CD8-positive, alpha-beta memory T cell (primary cell): ENCODE data around the gene SH2B3. TPM values are rescaled to one million over a fixed set of nuclear protein-coding genes. Genes with fewer than 3 reads are reported as not detected.

Experiments used
- CTCF ChIA-PET: fragments of 350-600 bp; sonication (Branson Sonifier 250); formaldehyde crosslinking; loops from one replicate; lab custom pipeline; 2021; ENCODE audit warnings: antibody characterized with exemption; lab: Charles Lee
- POLR2A ChIA-PET: fragments of 350-600 bp; sonication (Branson Sonifier 250); formaldehyde crosslinking; loops from one replicate; lab custom pipeline; 2021; ENCODE audit warnings: antibody characterized with exemption; lab: Charles Lee
- DNase-seq, 5 donors: peaks; one replicate each; pipeline versions ENCODE4 v3.0.0 to v3.0.0-alpha.2; 2020 to 2022; ENCODE audit warnings: mixed read lengths in 1 of 5
- H3K27ac ChIP-seq: one replicate; pipeline ENCODE4 v1.7.0; 2013; ENCODE audit warnings: low read depth, mild to moderate bottlenecking, low read length, moderate library complexity
- H3K27me3 ChIP-seq: 2 replicates; pipeline ENCODE4 v1.7.0; 2013; ENCODE audit warnings: low read length, mild to moderate bottlenecking; ENCODE audit not compliant: insufficient read depth, poor library complexity, severe bottlenecking
- H3K36me3 ChIP-seq: 2 replicates; pipeline ENCODE4 v1.7.0; 2013; ENCODE audit warnings: mild to moderate bottlenecking, low read length, moderate library complexity; ENCODE audit not compliant: insufficient read depth
- H3K4me1 ChIP-seq: 2 replicates; pipeline ENCODE4 v1.7.0; 2013; ENCODE audit warnings: mild to moderate bottlenecking, low read length, moderate library complexity; ENCODE audit not compliant: insufficient read depth
- H3K4me3 ChIP-seq: 2 replicates; pipeline ENCODE4 v1.7.0; 2013; ENCODE audit warnings: mild to moderate bottlenecking, low read length
- H3K9me3 ChIP-seq: 2 replicates; pipeline ENCODE4 v1.7.0; 2013; ENCODE audit warnings: mild to moderate bottlenecking, low read length
- H3K27ac Mint-ChIP-seq, 8 donors: one replicate each; pipeline ENCODE4 v1.8.0; 2020 to 2021; ENCODE audit warnings: mixed read lengths in 8 of 8, mild to moderate bottlenecking in 6 of 8, inconsistent platforms in 3 of 8, moderate library complexity in 3 of 8
- H3K27me3 Mint-ChIP-seq, 2 donors: one replicate each; pipeline ENCODE4 v1.8.0; 2020 to 2021; ENCODE audit warnings: mixed read lengths in 2 of 2, mild to moderate bottlenecking in 1 of 2, moderate library complexity in 1 of 2
- H3K36me3 Mint-ChIP-seq, 3 donors: one replicate each; pipeline ENCODE4 v1.8.0; 2020 to 2021; ENCODE audit warnings: mixed read lengths in 3 of 3, inconsistent platforms in 1 of 3, mild to moderate bottlenecking in 1 of 3
- H3K4me1 Mint-ChIP-seq, 3 donors: one replicate each; pipeline ENCODE4 v1.8.0; 2020 to 2021; ENCODE audit warnings: mixed read lengths in 3 of 3, inconsistent platforms in 1 of 3, mild to moderate bottlenecking in 1 of 3
- H3K4me3 Mint-ChIP-seq, 7 donors: one replicate each; pipeline ENCODE4 v1.8.0; 2020 to 2021; ENCODE audit warnings: mixed read lengths in 7 of 7, mild to moderate bottlenecking in 6 of 7, moderate library complexity in 4 of 7, inconsistent platforms in 2 of 7
- H3K9me3 Mint-ChIP-seq, 5 donors: one replicate each; pipeline ENCODE4 v1.8.0; 2020 to 2022; ENCODE audit warnings: mixed read lengths in 5 of 5, mild to moderate bottlenecking in 3 of 5, moderate library complexity in 2 of 5, inconsistent platforms in 1 of 5
- polyA plus RNA-seq: library from polyadenylated mRNA; unstranded; fragments of 300-500 nt; fragmentation: Illumina TruSeq; gene quantifications from one replicate; pipeline ENCODE4 v1.2.3, GENCODE V29; 2021
- total RNA-seq, 2 experiments: library from RNA; stranded (reverse); gene quantifications; one replicate each; pipeline ENCODE4 v1.2.3, GENCODE V29; 2021

SH2B3 gene
- total RNA-seq (10 to 100 TPM; 46.8 to 48.9 TPM), polyA plus RNA-seq (11.1 TPM)

- Histone ChIP-seq H3K27ac (peak within 1 kb of the TSS; percentile 92), H3K4me1 (peaks cover 68% of the 10 kb centered on the region), H3K27me3 (no peaks in the 10 kb centered on the region), H3K36me3 (no peaks in the 10 kb centered on the region), H3K4me3 (peak within 1 kb of the TSS; percentile 81), H3K9me3 (no peaks in the 10 kb centered on the region)
- ChIA-PET POLR2A (interaction anchor here (1.0 to 2.5 kb wide), 3 partner anchors 24 to 38 kb away, joined by 3 to 15 read pairs (median 12); no protein-coding TSS in a partner anchor), CTCF (interaction anchor here (27.8 kb wide), 1 partner anchor 43 kb away, joined by 1032 read pairs; no protein-coding TSS in a partner anchor)
- no peaks in the 10 kb centered on the region for H3K9me3 Mint-ChIP-seq
- peak within 1 kb of the TSS; percentile 85 to 97 (median 94) for H3K27ac Mint-ChIP-seq
- DNase-seq: peak in 4 of 5 donors; percentile 76 to 91 (median 88)
- peak within 1 kb of the TSS; percentile 88 to 96 (median 91) for H3K4me3 Mint-ChIP-seq
- H3K27me3 Mint-ChIP-seq: no peaks in the 10 kb centered on the region
- H3K4me1 Mint-ChIP-seq: peaks cover 52 to 74% (median 57%) of the 10 kb centered on the region in 3 donors
- peaks cover 0 to 5% (median 0%) of the 10 kb centered on the region in 3 donors for H3K36me3 Mint-ChIP-seq
Measured at GRCh38 chr12:111405859-111406473, at the start of gene SH2B3. SH2B3 (plus strand) TSS chr12:111405923; CDS start chr12:111418146, 12,223 bp downstream.

DNA sequence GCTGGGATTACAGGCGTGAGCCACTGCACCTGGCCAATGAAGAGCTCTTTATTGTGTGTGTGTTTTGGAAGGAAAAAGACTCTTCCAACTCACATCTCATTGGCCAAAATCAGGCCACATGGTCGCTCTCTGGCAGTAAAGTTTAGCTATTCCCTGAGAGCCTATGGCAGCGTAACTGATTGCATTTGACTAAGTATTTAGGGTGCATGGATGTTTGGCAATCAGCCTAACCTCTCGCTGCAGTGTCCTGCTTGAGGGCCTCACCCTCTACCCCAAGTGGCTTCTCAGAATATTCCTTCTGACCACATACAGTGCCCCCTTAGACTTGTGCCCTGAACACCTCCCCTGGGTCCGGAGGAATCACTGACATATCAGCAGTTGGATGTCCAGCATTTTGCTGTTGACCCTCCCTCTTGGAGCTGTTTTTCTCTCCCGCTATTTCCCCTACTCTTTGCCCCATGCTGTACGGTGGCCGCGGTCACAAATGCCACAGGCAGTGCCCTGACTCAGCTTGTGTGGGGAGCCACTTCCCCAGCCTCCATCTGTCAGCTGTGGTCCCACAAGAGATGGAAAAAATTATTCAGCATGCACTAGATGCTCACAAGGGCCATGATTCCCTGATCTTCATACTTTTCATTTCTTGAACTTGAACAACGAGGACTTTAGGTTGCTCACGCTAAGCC is 46.4 kb upstream of the SH2B3 start:
- no peaks in the 10 kb centered on the region for H3K36me3 ChIP-seq

DNA sequence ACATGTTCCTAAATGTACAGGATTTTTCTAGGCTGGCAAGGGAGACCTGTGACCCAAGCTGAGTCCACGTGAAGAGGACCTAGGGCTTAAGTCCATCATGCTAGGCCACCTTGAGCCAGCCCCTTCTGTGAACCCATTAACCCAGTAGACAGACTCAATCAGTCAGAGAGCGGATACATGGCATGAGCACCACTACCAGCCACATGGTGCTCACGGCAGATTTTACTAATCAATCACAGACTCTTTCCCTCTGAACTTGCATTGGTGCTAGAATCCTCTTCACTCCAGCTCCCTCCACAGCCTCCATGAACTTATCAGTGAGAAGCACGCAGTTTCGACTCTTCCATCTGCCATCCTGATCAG is 45.8 kb upstream of the SH2B3 start:
- no peak overlapping the region for H3K4me3 Mint-ChIP-seq
- peak overlapping the region in 2 of 8 donors; percentile 19 to 37 for H3K27ac Mint-ChIP-seq

More for the DNA sequence above, 46.4 kb upstream of the SH2B3 start:
- H3K9me3 Mint-ChIP-seq: no peaks in the 10 kb centered on the region
- POLR2A ChIA-PET: no interaction called here
- H3K27ac ChIP-seq: no peak overlapping the region
- no peaks in the 10 kb centered on the region for H3K9me3 ChIP-seq
- H3K27me3 ChIP-seq: no peaks in the 10 kb centered on the region
- peaks cover 6 to 11% of the 10 kb centered on the region in 2 donors for H3K27me3 Mint-ChIP-seq
- H3K4me3 Mint-ChIP-seq: no peak overlapping the region
- no peaks in the 10 kb centered on the region for H3K4me1 ChIP-seq
- peaks cover 9 to 14% (median 9%) of the 10 kb centered on the region in 3 donors for H3K4me1 Mint-ChIP-seq
- H3K4me3 ChIP-seq: no peak overlapping the region
- peaks cover 0 to 9% (median 0%) of the 10 kb centered on the region in 3 donors for H3K36me3 Mint-ChIP-seq
- CTCF ChIA-PET: no interaction called here
- DNase-seq: no peak
- H3K27ac Mint-ChIP-seq: peak overlapping the region in 1 of 8 donors; percentile 17

DNA sequence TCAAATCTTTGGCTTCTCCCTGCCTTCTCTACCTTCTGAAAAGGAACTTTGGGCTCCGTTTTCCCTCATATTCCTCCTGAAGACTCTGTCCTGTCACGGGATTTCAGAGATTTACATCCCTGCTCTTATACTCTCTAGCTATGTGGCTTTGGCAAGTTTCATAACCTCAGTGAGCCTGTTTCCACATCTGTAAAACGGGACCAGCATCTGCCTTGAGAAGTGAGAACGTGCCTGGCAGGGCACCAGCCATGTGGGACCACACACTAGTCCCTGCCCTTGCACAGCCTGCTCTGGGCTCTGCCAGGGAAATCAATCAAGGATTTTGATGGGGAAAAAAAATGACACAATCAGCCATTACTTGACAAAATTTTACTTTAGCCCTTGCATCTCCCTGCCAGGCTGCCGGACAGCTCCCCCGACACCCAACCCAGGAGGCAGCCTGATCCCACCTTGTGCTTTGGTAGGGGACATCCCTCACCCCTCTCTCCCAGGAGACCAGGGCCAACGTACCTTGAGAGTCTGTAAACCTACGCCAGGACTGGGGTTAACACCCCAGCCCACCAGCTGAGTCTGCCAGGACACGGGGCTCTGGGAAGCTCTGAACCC is 45.3 kb upstream of the SH2B3 start:
- POLR2A ChIA-PET: no interaction called here
- Histone ChIP-seq H3K27ac (no peak overlapping the region), H3K4me1 (no peaks in the 10 kb centered on the region), H3K9me3 (no peaks in the 10 kb centered on the region), H3K4me3 (no peak overlapping the region), H3K36me3 (no peaks in the 10 kb centered on the region), H3K27me3 (no peaks in the 10 kb centered on the region)
- CTCF ChIA-PET: no interaction called here
- Mint-ChIP-seq H3K9me3 (no peaks in the 10 kb centered on the region), H3K27ac (peak overlapping the region in 1 of 8 donors; percentile 37), H3K36me3 (peaks cover 0 to 9% (median 0%) of the 10 kb centered on the region in 3 donors), H3K27me3 (peaks cover 6 to 11% of the 10 kb centered on the region in 2 donors), H3K4me3 (no peak overlapping the region), H3K4me1 (peaks cover 9 to 16% (median 9%) of the 10 kb centered on the region in 3 donors)
- DNase-seq: no peak

More for the DNA sequence above, 45.8 kb upstream of the SH2B3 start:
- peaks cover 0 to 9% (median 0%) of the 10 kb centered on the region in 3 donors for H3K36me3 Mint-ChIP-seq
- Histone ChIP-seq H3K27ac (no peak overlapping the region), H3K9me3 (no peaks in the 10 kb centered on the region), H3K27me3 (no peaks in the 10 kb centered on the region), H3K4me1 (no peaks in the 10 kb centered on the region), H3K36me3 (no peaks in the 10 kb centered on the region), H3K4me3 (no peak overlapping the region)
- H3K4me1 Mint-ChIP-seq: peaks cover 9 to 14% (median 9%) of the 10 kb centered on the region in 3 donors
- DNase-seq: no peak
- POLR2A ChIA-PET: no interaction called here
- CTCF ChIA-PET: no interaction called here
- H3K27me3 Mint-ChIP-seq: peaks cover 6 to 11% of the 10 kb centered on the region in 2 donors
- no peaks in the 10 kb centered on the region for H3K9me3 Mint-ChIP-seq

DNA sequence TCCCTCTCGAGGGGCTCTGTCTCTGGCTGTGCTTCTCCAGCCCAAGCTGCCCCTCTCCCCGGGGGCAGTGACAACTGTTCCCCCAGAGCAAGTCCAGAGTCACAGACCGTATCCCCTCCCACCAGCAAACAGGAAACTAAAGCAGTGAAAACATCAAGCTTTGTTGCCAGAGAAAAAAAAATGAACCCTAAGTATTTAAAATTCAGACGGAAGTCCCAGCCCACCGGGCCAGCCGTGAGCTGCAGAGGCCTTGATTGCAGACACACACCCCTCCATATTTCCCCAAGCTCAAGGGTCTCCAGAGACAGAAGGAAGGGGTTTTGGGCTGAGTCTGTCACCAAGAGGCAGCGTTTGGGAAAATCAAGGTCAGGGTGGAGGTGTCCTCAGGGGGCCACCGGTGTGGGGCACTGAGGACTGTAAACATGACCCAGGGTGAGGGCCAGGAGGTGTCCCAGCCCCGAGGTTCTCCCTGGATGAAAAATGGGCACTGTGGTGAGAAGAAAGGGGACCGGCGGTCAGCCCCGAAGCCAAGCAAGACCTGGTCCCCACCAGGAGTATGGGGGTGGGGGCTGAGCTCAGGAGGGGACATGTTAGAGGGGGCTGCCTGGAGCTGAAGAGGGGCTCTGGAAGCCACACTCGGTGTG is 44.5 kb upstream of the SH2B3 start:
- no peak overlapping the region for H3K27ac ChIP-seq
- H3K4me1 Mint-ChIP-seq: peaks cover 9 to 19% (median 10%) of the 10 kb centered on the region in 3 donors
- H3K36me3 ChIP-seq: no peaks in the 10 kb centered on the region
- no peak overlapping the region for H3K4me3 ChIP-seq
- H3K27me3 ChIP-seq: no peaks in the 10 kb centered on the region
- peak overlapping the region in 1 of 7 donors; percentile 56 for H3K4me3 Mint-ChIP-seq
- no peaks in the 10 kb centered on the region for H3K9me3 Mint-ChIP-seq
- no peaks in the 10 kb centered on the region for H3K9me3 ChIP-seq
- CTCF ChIA-PET: no interaction called here
- POLR2A ChIA-PET: no interaction called here
- H3K27ac Mint-ChIP-seq: no peak overlapping the region
- H3K27me3 Mint-ChIP-seq: peaks cover 6 to 11% of the 10 kb centered on the region in 2 donors
- no peaks in the 10 kb centered on the region for H3K4me1 ChIP-seq
- H3K36me3 Mint-ChIP-seq: peaks cover 0 to 9% (median 0%) of the 10 kb centered on the region in 3 donors
- DNase-seq: no peak

DNA sequence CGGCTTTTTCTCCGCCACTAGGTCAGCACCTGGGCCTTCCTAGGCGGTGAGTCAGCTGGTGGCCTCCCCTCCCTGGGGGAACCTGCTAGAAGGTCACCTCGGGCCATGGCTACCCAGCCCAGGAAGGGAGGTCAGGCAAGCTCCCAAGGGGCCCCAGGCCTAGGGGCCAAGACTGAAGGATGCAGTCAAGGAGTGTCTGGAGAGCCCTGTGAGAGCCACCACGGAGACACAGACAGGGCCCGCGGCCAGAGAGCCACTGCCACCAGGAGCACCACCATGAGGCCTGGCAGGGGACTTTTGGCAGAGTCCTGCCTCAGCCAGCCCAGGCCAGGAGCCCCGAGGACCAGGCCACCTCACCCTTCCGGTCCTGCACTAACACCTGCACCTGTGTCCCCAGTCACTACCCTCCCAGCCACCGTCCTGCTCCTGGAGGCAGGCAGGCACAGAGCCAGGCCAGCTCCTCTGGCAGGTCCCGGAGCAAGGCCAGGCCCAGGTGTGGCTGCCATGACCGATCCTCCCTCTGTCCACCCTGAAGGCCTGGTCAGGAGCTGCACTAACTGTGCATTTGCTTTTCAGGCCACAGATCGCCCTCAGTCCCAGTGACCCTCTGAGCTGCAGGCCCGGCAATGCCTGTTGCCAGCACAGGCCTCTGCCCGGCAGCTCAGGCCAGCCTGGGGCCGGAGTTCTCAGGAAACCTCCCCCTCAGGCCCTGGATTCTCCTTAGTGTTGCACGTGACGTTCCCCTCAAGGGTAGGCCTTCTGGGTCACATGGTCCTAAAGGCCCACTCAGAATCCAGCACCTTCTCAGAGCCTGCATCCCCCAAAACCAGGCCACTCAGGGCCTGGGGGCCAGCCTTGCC is 43.8 kb upstream of the SH2B3 start:
- no peak overlapping the region for H3K4me3 Mint-ChIP-seq
- POLR2A ChIA-PET: no interaction called here
- peak overlapping the region in 1 of 8 donors; percentile 47 for H3K27ac Mint-ChIP-seq
- no peak overlapping the region for H3K4me3 ChIP-seq
- peaks cover 6 to 11% of the 10 kb centered on the region in 2 donors for H3K27me3 Mint-ChIP-seq
- H3K9me3 ChIP-seq: no peaks in the 10 kb centered on the region
- CTCF ChIA-PET: no interaction called here
- peaks cover 0 to 9% (median 0%) of the 10 kb centered on the region in 3 donors for H3K36me3 Mint-ChIP-seq
- H3K27me3 ChIP-seq: no peaks in the 10 kb centered on the region
- no peaks in the 10 kb centered on the region for H3K36me3 ChIP-seq
- no peak for DNase-seq
- H3K4me1 ChIP-seq: no peaks in the 10 kb centered on the region
- H3K27ac ChIP-seq: no peak overlapping the region
- peaks cover 10 to 24% (median 14%) of the 10 kb centered on the region in 3 donors for H3K4me1 Mint-ChIP-seq
- H3K9me3 Mint-ChIP-seq: no peaks in the 10 kb centered on the region

DNA sequence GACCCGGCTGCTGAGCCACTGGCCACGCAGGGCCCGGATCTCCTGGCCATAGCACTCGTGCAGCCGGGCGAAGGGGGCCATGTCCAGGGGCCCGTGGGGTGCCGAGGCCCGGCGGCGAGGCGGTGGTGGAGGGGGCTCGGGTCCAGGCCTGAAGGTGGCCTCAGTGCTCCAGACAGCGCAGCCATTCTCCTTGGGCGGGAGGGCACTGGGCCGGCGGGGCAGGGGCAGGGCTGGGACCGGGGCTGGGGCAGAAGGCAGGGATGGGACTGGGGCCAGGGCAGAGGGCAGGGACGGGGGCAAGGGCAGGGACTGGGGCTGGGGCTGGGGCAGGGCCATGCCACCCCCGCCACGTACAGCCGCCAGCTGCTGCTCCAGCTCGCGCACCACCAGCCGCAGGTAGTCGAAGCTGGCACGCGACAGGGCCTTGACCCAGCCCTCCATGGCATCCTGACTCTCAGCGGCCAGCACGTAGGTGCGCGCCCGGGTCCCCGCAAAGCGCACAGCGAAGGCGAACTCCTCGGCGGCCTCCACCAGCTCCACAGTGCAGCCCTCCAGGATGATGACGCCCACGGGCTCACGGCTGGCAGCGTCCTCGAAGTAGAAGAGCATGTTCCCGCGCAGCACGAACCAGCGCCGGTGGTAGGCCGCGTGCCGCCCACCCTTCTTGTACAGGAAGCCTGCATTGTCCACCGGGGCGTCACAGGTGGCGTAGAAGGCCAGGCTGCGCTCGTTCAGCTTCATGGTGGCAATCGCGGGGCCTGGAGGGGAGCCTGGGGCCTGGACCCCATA is 42.8 kb upstream of the SH2B3 start:
- CTCF ChIA-PET: no interaction called here

More for the DNA sequence above, 42.8 kb upstream of the SH2B3 start:
- Mint-ChIP-seq H3K27ac (no peak overlapping the region), H3K36me3 (peaks cover 0 to 9% (median 0%) of the 10 kb centered on the region in 3 donors), H3K4me3 (no peak overlapping the region), H3K4me1 (peaks cover 19 to 33% (median 24%) of the 10 kb centered on the region in 3 donors), H3K27me3 (peaks cover 6 to 11% of the 10 kb centered on the region in 2 donors), H3K9me3 (no peaks in the 10 kb centered on the region)
- no peak for DNase-seq
- H3K27me3 ChIP-seq: no peaks in the 10 kb centered on the region
- POLR2A ChIA-PET: no interaction called here
- no peaks in the 10 kb centered on the region for H3K9me3 ChIP-seq
- no peak overlapping the region for H3K27ac ChIP-seq
- H3K4me1 ChIP-seq: peaks cover 5% of the 10 kb centered on the region
- no peak overlapping the region for H3K4me3 ChIP-seq
- H3K36me3 ChIP-seq: no peaks in the 10 kb centered on the region
